Measurements from ENCODE around the gene RPS18.
"Not testable (repeated sequence)": the region's sequence is repeated elsewhere in the genome, so short reads cannot be mapped to it uniquely, and the experiment has no call there.

Gene RPS18

DNA sequence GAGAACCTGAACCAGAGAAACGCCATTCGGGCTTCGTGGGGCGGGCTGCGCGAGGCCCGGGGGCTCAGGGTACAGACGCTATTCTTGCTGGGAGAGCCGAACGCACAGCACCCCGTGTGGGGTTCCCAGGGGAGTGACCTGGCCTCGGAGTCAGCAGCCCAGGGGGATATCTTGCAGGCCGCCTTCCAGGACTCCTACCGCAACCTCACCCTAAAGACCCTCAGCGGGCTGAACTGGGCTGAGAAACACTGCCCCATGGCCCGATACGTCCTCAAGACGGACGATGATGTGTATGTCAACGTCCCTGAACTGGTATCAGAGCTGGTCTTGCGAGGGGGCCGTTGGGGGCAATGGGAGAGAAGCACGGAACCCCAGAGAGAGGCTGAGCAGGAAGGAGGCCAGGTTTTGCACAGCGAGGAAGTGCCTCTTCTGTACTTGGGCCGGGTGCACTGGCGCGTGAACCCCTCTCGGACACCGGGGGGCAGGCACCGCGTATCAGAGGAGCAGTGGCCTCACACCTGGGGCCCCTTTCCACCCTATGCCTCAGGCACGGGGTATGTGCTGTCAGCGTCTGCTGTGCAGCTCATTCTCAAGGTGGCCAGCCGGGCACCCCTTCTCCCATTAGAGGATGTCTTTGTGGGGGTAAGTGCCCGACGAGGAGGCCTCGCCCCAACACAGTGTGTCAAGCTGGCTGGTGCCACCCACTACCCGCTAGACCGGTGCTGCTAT lies 6.0 kb downstream of the RPS18 start:
- Mint-ChIP-seq H3K9me3 (ENCODE audit: low read depth) (no peaks in the 10 kb centered on the region), H3K36me3 (peaks cover 18% of the 10 kb centered on the region), H3K27ac (peak overlapping the region; percentile 84), H3K4me3 (peak overlapping the region; percentile 84), H3K27me3 (no peaks in the 10 kb centered on the region), H3K4me1 (ENCODE audit: low read depth) (peaks cover 43% of the 10 kb centered on the region)

DNA sequence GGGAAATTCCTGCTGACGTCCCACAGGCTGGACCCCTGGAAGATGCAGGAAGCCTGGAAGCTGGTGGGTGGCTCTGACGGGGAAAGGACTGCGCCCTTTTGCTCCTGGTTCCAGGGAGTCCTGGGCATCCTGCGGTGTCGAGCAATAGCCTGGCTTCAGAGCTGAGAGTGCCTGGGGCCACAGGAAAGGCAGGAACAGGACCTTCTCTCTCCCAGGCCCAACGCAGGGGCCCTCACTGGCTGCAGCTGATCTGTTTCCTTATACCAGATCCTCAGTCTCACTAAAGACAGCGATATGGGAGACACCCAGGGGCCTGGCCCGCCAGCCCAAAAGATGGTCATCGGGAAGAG lies 6.5 kb downstream of the RPS18 start:
- Mint-ChIP-seq H3K27ac (no peak overlapping the region), H3K27me3 (no peaks in the 10 kb centered on the region), H3K4me1 (ENCODE audit: low read depth) (peaks cover 40% of the 10 kb centered on the region), H3K9me3 (ENCODE audit: low read depth) (no peaks in the 10 kb centered on the region), H3K36me3 (peaks cover 13% of the 10 kb centered on the region), H3K4me3 (peak overlapping the region; percentile 84)

DNA sequence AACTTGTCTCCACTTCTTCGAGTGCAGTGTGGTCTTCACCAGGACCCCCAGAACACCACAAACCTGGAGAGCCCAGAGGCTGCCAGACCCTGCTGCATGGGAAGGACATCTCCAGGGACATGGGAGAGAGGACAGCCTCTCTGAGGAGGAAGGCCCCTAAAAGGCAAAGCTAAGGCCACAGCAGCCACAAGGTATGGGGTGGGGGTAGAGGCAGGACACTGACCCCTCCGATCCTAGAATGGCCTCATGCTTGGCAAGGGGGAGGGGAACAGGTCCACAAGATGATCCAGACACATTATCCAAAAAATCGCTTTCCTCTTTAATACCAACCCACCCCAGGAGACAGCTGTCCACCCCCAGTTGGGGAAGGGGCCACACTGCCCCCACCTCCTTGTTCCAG lies 6.9 kb downstream of the RPS18 start:
- Mint-ChIP-seq H3K27ac (no peak overlapping the region), H3K36me3 (peaks cover 9% of the 10 kb centered on the region), H3K9me3 (ENCODE audit: low read depth) (no peaks in the 10 kb centered on the region), H3K4me1 (ENCODE audit: low read depth) (peaks cover 40% of the 10 kb centered on the region), H3K27me3 (no peaks in the 10 kb centered on the region), H3K4me3 (no peak overlapping the region)

DNA sequence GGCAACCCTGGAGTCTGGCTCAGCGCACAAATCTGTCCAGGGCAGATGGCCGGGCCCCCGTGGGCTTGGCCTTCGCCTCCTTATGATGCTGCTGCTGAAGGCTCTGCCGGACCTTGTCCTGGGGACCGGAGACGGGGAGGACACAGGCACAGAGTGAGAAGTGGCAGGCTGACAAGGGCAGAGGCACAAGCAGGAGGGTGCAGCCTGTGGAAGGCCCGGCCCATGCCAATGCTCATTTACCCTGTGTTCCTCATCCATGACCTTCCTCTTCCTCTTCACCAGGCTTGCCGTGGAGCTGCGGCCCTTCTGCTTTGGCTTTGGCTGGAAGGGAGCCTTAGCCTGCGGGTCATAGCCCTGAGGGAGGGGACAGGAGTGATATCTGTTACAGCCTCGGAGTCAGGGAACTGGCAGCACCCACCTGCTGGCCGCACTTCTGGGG lies 7.4 kb downstream of the RPS18 start:
- Mint-ChIP-seq H3K9me3 (ENCODE audit: low read depth) (no peaks in the 10 kb centered on the region), H3K36me3 (peaks cover 7% of the 10 kb centered on the region), H3K27me3 (no peaks in the 10 kb centered on the region), H3K27ac (no peak overlapping the region), H3K4me1 (ENCODE audit: low read depth) (peaks cover 38% of the 10 kb centered on the region), H3K4me3 (no peak overlapping the region)

- peaks cover 30% of the 10 kb centered on the region for H3K4me1 Mint-ChIP-seq (ENCODE audit: low read depth)
- H3K27ac Mint-ChIP-seq, result no peak overlapping the region
- H3K36me3 Mint-ChIP-seq, result no peaks in the 10 kb centered on the region
- no peaks in the 10 kb centered on the region for H3K9me3 Mint-ChIP-seq (ENCODE audit: low read depth)
- no peak overlapping the region for H3K4me3 Mint-ChIP-seq
- no peaks in the 10 kb centered on the region for H3K27me3 Mint-ChIP-seq
Measured at GRCh38 chr6:33279971-33280511, 8.2 kb downstream of the RPS18 start.

DNA sequence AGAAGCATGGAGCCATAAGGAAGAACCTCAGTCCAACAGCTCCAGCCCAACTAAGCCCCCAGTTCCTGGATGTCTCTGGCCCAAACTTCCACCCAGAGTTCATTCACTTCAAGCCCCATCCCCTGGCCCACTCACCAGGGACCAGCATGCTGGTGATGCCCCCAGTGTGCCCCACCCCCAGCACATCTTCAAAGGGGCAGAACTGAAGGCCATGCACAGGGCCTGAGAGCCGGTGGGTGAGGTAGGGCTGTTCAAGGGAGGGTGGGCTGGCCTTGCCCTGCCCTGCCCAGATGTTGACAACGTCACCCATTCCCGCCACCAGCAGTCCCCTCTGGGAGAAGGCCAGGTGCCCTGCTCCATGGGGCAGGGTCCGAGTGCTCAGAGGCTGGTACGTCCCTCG lies 8.7 kb downstream of the RPS18 start:
- Mint-ChIP-seq H3K36me3 (no peaks in the 10 kb centered on the region), H3K27me3 (no peaks in the 10 kb centered on the region), H3K4me3 (no peak overlapping the region), H3K4me1 (ENCODE audit: low read depth) (peaks cover 27% of the 10 kb centered on the region), H3K27ac (peak overlapping the region; percentile 61), H3K9me3 (ENCODE audit: low read depth) (no peaks in the 10 kb centered on the region)

DNA sequence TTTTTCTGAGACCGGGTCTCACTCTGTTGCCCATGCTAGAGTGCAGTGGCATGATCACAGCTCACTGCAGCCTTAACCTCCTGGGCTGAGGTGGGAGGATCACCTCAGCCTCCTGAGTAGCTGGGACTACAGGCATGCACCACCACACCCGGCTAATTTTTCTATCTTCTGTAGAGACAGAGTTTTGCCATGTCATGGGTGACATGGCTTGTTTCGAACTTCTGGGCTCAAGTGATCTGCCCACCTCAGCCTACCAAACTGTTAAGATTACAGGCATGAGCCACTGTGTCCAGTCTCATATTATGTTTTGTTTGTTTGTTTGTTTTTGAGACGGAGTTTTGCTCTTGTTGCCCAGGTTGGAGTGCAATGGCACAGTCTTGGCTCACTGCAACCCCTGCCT lies 13.3 kb downstream of the RPS18 start:
- not testable (repeated sequence) for H3K27me3 Mint-ChIP-seq, H3K27ac Mint-ChIP-seq

GRCh38 chr6:33286946-33287914 lies 15.4 kb downstream of the RPS18 start:
- H3K4me3 Mint-ChIP-seq, result peak overlapping the region; percentile 99
- H3K27me3 Mint-ChIP-seq, result no peaks in the 10 kb centered on the region
- peak overlapping the region; percentile 35 for H3K27ac Mint-ChIP-seq
- H3K36me3 Mint-ChIP-seq, result peaks cover 6% of the 10 kb centered on the region
- no peaks in the 10 kb centered on the region for H3K9me3 Mint-ChIP-seq (ENCODE audit: low read depth)
- peaks cover 37% of the 10 kb centered on the region for H3K4me1 Mint-ChIP-seq (ENCODE audit: low read depth)

More for the DNA sequence above, 13.3 kb downstream of the RPS18 start:
- H3K4me3 Mint-ChIP-seq; H3K9me3 Mint-ChIP-seq (ENCODE audit: low read depth); H3K36me3 Mint-ChIP-seq: not testable (repeated sequence)
- H3K4me1 Mint-ChIP-seq (ENCODE audit: low read depth), result peaks cover 29% of the 10 kb centered on the region

DNA sequence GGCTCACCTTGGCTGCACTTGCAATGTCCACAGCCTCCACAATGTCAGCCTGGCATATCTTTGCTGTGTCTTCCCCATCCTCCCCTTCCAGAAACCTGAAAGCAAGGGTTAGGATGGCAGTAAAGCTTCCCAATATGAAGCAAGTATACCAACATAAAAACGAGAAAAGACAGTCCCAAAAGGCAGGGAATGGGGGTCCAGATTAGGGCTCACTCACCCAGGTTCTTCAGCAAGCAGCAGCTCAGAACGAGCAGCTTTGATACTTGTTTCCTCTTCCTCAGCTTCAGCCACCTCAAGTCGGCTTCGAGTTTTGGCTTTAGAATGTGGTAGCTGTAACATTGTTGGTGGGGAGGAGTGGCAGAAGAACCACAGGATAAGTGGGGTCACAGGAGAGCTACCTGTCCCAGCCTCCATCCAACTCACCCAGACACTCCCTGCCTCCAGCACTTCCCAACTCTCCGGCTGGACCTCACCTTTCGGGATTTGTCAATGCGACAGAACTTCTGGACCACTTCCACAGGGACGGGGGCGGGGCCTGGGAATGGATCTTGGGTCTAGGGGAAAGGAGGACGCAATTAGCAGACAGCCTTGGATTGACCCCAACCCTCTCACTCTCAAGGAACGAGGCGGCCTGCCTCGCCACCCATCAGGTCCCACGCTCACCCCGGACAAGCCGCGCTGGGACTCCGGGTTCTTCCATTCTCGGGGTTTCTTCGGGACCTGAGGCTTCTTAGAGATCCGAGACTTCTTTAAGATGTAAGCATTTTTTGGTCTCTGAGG lies 16.5 kb downstream of the RPS18 start:
- peak overlapping the region; percentile 99 for H3K4me3 Mint-ChIP-seq
- peaks cover 37% of the 10 kb centered on the region for H3K4me1 Mint-ChIP-seq (ENCODE audit: low read depth)
- peaks cover 6% of the 10 kb centered on the region for H3K36me3 Mint-ChIP-seq
- H3K9me3 Mint-ChIP-seq (ENCODE audit: low read depth), result no peaks in the 10 kb centered on the region
- H3K27me3 Mint-ChIP-seq, result no peaks in the 10 kb centered on the region
- peak overlapping the region; percentile 91 for H3K27ac Mint-ChIP-seq

GRCh38 chr6:33288921-33289783 lies 17.3 kb downstream of the RPS18 start, which contains the start of the genes PFDN6 and WDR46:
PFDN6 (plus strand) TSS chr6:33289601; CDS start chr6:33289857, 256 bp downstream.
WDR46 (minus strand) TSS chr6:33289239; CDS start chr6:33289170, 69 bp downstream.
- peak within 1 kb of the TSS; percentile 91 for H3K27ac Mint-ChIP-seq
- H3K27me3 Mint-ChIP-seq, result no peaks in the 10 kb centered on the region
- H3K4me3 Mint-ChIP-seq, result peak within 1 kb of the TSS; percentile 99
- peaks cover 6% of the 10 kb centered on the region for H3K36me3 Mint-ChIP-seq
- H3K9me3 Mint-ChIP-seq (ENCODE audit: low read depth), result no peaks in the 10 kb centered on the region
- peaks cover 37% of the 10 kb centered on the region for H3K4me1 Mint-ChIP-seq (ENCODE audit: low read depth)

DNA sequence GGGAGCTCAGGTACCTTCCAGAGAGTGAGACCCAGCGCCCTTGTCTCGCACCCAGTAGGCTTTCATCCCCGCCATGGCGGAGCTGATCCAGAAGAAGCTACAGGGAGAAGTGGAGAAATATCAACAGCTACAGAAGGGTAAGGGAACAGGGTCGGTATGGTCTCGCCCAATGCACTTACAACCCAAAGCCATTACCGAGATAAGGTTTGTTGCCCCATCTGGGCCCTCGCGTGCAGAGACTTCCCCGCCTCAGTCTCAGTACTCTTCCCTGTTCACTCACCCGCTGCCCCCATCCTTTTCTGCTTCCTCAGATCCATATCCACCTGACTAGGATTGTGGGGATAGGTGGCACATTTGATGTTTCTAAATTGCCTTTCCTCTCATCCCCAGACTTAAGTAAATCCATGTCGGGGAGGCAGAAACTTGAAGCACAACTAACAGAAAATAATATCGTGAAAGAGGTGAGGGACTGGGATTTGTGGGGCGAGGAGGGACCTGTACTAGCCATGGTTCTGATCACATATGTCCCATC lies 18.0 kb downstream of the RPS18 start:
- H3K36me3 Mint-ChIP-seq, result peaks cover 6% of the 10 kb centered on the region

DNA sequence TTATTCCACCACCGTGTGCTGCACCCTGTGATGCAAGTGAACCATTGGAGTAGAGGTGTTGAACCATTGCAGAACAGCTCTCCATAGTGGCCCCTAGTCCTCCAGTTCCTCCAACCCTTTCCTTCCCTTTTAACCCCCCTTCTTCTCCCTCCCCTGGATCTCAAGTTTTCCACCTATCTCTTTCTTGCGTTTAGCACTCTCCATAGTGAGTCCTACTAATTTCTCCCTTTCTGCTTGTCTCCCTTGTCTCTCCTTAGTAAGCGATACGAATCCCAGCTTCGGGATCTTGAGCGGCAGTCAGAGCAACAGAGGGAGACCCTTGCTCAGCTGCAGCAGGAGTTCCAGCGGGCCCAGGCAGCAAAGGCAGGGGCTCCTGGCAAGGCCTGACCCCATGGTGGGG lies 18.6 kb downstream of the RPS18 start:
- Mint-ChIP-seq H3K36me3 (peaks cover 6% of the 10 kb centered on the region), H3K27me3 (no peaks in the 10 kb centered on the region), H3K4me3 (peak overlapping the region; percentile 99), H3K9me3 (ENCODE audit: low read depth) (no peaks in the 10 kb centered on the region), H3K27ac (peak overlapping the region; percentile 91), H3K4me1 (ENCODE audit: low read depth) (peaks cover 37% of the 10 kb centered on the region)

More for the DNA sequence above, 18.0 kb downstream of the RPS18 start:
- Mint-ChIP-seq H3K4me3 (peak overlapping the region; percentile 99), H3K27me3 (no peaks in the 10 kb centered on the region), H3K4me1 (ENCODE audit: low read depth) (peaks cover 37% of the 10 kb centered on the region), H3K27ac (peak overlapping the region; percentile 91), H3K9me3 (ENCODE audit: low read depth) (no peaks in the 10 kb centered on the region)

GRCh38 chr6:33292996-33293682 lies 21.3 kb downstream of the RPS18 start:
- Mint-ChIP-seq H3K27ac (peak overlapping the region; percentile 30), H3K4me1 (ENCODE audit: low read depth) (peaks cover 36% of the 10 kb centered on the region)

More at GRCh38 chr6:33292996-33293682, 21.3 kb downstream of the RPS18 start:
- peaks cover 2% of the 10 kb centered on the region for H3K36me3 Mint-ChIP-seq
- no peaks in the 10 kb centered on the region for H3K27me3 Mint-ChIP-seq
- H3K9me3 Mint-ChIP-seq (ENCODE audit: low read depth), result no peaks in the 10 kb centered on the region
- H3K4me3 Mint-ChIP-seq, result no peak overlapping the region
